GM21528 (cell line): ENCODE measurements around the gene PRXL2C.
"Not testable (repeated sequence)": the region's sequence is repeated elsewhere in the genome, so short reads cannot be mapped to it uniquely, and the experiment has no call there.

Experiments used
- ATAC-seq: cut with Tn5 transposase; IDR thresholded peaks from one replicate; pipeline ENCODE4 v1.9.1; 2021; ENCODE audit warnings: mild to moderate bottlenecking, moderate library complexity; ENCODE audit not compliant: unreplicated experiment, low FRiP score

Gene PRXL2C

GRCh38 chr9:96651626-96652025 lies 3.5 kb downstream of the PRXL2C start:
- no peak for ATAC-seq

- no peak for ATAC-seq
Observed at GRCh38 chr9:96649620-96650324, 5.3 kb downstream of the PRXL2C start.

- ATAC-seq = no peak
Observed at GRCh38 chr9:96646081-96646991, 8.8 kb downstream of the PRXL2C start.

- no peak for ATAC-seq
Observed at GRCh38 chr9:96644137-96644536, 11.0 kb downstream of the PRXL2C start.

GRCh38 chr9:96641514-96641913 lies 13.6 kb downstream of the PRXL2C start:
- no peak for ATAC-seq

- ATAC-seq = no peak
Observed at GRCh38 chr9:96638606-96639364, 16.3 kb downstream of the PRXL2C start.

- no peak for ATAC-seq
Observed at GRCh38 chr9:96636368-96636767, 18.7 kb downstream of the PRXL2C start.

- not testable (repeated sequence) for ATAC-seq
Observed at GRCh38 chr9:96633579-96633978, 21.5 kb downstream of the PRXL2C start.

GRCh38 chr9:96626912-96627311 lies 28.2 kb downstream of the PRXL2C start:
- ATAC-seq = no peak

GRCh38 chr9:96621618-96622017 lies 33.5 kb downstream of the PRXL2C start:
- no peak for ATAC-seq

GRCh38 chr9:96620832-96621269 lies 34.3 kb downstream of the PRXL2C start:
- ATAC-seq = no peak

GRCh38 chr9:96620181-96620514 lies 35.0 kb downstream of the PRXL2C start:
- no peak for ATAC-seq

- no peak for ATAC-seq
Observed at GRCh38 chr9:96619491-96620180, 35.5 kb downstream of the PRXL2C start, which contains the start of gene CDC14B. Gene CDC14B, minus strand, starts transcription at chr9:96619843. Its CDS starts 465 bp downstream, at chr9:96619378.

GRCh38 chr9:96619124-96619465 lies 36.0 kb downstream of the PRXL2C start:
- no peak for ATAC-seq

GRCh38 chr9:96618209-96619123 lies 36.7 kb downstream of the PRXL2C start:
- ATAC-seq = no peak

GRCh38 chr9:96617439-96618185 lies 37.5 kb downstream of the PRXL2C start:
- ATAC-seq = no peak

GRCh38 chr9:96616817-96617438 lies 38.2 kb downstream of the PRXL2C start:
- no peak for ATAC-seq

GRCh38 chr9:96615411-96615810 lies 39.7 kb downstream of the PRXL2C start:
- ATAC-seq = no peak
